Keratinocyte (primary cell): ENCODE measurements around the gene RNU7-1. TPM values are rescaled to one million over a fixed set of nuclear protein-coding genes. Genes with fewer than 3 reads are reported as not detected.

Source experiments
- DNase-seq: peaks from one replicate; pipeline ENCODE4 v3.0.0-alpha.2; 2011; ENCODE audit warnings: low read depth, missing footprints, low spot score
- FAIRE-seq: peaks from 2 replicates; lab custom pipeline; 2011; peaks lifted over from hg19 to GRCh38; lab: Jason Lieb, UNC
- H2AFZ ChIP-seq: 2 replicates; pipeline ENCODE4 v1.6.0; 2012; ENCODE audit warnings: low read length, control low read depth, inconsistent platforms; ENCODE audit not compliant: control insufficient read depth
- H3K27ac ChIP-seq: 2 replicates; pipeline ENCODE4 v1.5.1; 2011; ENCODE audit warnings: low read length; ENCODE audit not compliant: control insufficient read depth, insufficient read depth
- H3K27me3 ChIP-seq: 3 replicates; pipeline ENCODE4 v1.6.0; 2011; ENCODE audit warnings: low read length; ENCODE audit not compliant: control insufficient read depth, insufficient read depth; ENCODE audit errors: extremely low read depth
- H3K36me3 ChIP-seq, 2 experiments: 2 replicates in 1 of 2; 3 replicates in 1 of 2; pipeline ENCODE4 v1.5.1; 2011; ENCODE audit warnings: low read length in 2 of 2, mild to moderate bottlenecking in 1 of 2; ENCODE audit not compliant: control insufficient read depth in 2 of 2, insufficient read depth in 2 of 2; ENCODE audit errors: extremely low read depth in 1 of 2
- H3K4me1 ChIP-seq: 3 replicates; pipeline ENCODE4 v1.5.1; 2011; ENCODE audit warnings: low read length; ENCODE audit not compliant: control insufficient read depth, insufficient read depth; ENCODE audit errors: extremely low read depth
- H3K4me2 ChIP-seq: 3 replicates; pipeline ENCODE4 v1.6.0; 2011; ENCODE audit warnings: low read depth, low read length; ENCODE audit not compliant: control insufficient read depth, insufficient read depth; ENCODE audit errors: extremely low read depth
- H3K4me3 ChIP-seq, 3 experiments: fragments of 200-600 bp in 1 of 3; sonication (generic) in 1 of 3; 2 replicates in 2 of 3; 3 replicates in 1 of 3; pipeline ENCODE4 v1.5.1; 2011 to 2016; ENCODE audit warnings: low read length in 3 of 3, mild to moderate bottlenecking in 3 of 3, control low read depth in 2 of 3, inconsistent platforms in 1 of 3, low read depth in 1 of 3, mixed read lengths in 1 of 3, mixed run types in 1 of 3, moderate library complexity in 1 of 3; ENCODE audit not compliant: control insufficient read depth in 2 of 3, insufficient read depth in 2 of 3; ENCODE audit errors: extremely low read depth in 1 of 3
- H3K79me2 ChIP-seq: 2 replicates; pipeline ENCODE4 v1.6.0; 2012; ENCODE audit warnings: low read length; ENCODE audit not compliant: control insufficient read depth, insufficient read depth
- H3K9ac ChIP-seq: 3 replicates; pipeline ENCODE4 v1.6.0; 2011; ENCODE audit warnings: low read length; ENCODE audit not compliant: control insufficient read depth, insufficient read depth; ENCODE audit errors: extremely low read depth
- H3K9me1 ChIP-seq: 3 replicates; pipeline ENCODE4 v1.6.0; 2011; ENCODE audit warnings: low read length; ENCODE audit not compliant: control insufficient read depth, insufficient read depth; ENCODE audit errors: extremely low read depth
- H3K9me3 ChIP-seq: 2 replicates; pipeline ENCODE4 v1.5.1; 2012; ENCODE audit warnings: low read depth, low read length; ENCODE audit not compliant: control insufficient read depth
- H4K20me1 ChIP-seq: 3 replicates; pipeline ENCODE4 v1.6.0; 2011; ENCODE audit warnings: low read length; ENCODE audit not compliant: control insufficient read depth, insufficient read depth; ENCODE audit errors: extremely low read depth
- CTCF ChIP-seq, 3 experiments: IDR thresholded peaks in 1 of 3; conservative IDR thresholded peaks in 1 of 3; optimal IDR thresholded peaks in 1 of 3; 2 replicates in 2 of 3; 3 replicates in 1 of 3; pipeline versions ENCODE3 to v1.5.1; 2011; ENCODE audit warnings: low read length in 3 of 3, mild to moderate bottlenecking in 3 of 3, moderate library complexity in 2 of 3, control low read depth in 1 of 3, inconsistent platforms in 1 of 3; ENCODE audit not compliant: insufficient read depth in 2 of 3; ENCODE audit errors: extremely low read depth in 1 of 3
- EZH2 ChIP-seq: IDR thresholded peaks from one replicate; pipeline ENCODE4 v1.6.1; 2012; ENCODE audit warnings: inconsistent platforms, mild to moderate bottlenecking, low read length, moderate library complexity
- dilution Hi-C: fragments of 300-500 bp; cut with MboI; formaldehyde crosslinking; loops from one replicate; pipeline ENCODE4 v1.7.0; 2020; ENCODE audit warnings: low sequenced_read_pairs; ENCODE audit not compliant: extremely low pct_ligation_motif_present
- polyA plus RNA-seq, 5 experiments: library from polyadenylated mRNA; depleted of rRNA in 3 of 5; stranded (reverse) in 3 of 5; stranded (forward) in 1 of 5; unstranded in 1 of 5; fragments of >200 nt; gene quantifications; 1 replicate in 1 of 5; 2 replicates in 3 of 5; 3 replicates in 1 of 5; pipeline versions ENCODE4 v1.2.1 to v1.2.3, GENCODE V29; 2011 to 2012; ENCODE audit warnings: missing spikeins in 2 of 5, low read depth in 1 of 5, low replicate concordance in 1 of 5

The RNU7-1 gene
- polyA plus RNA-seq, 1 donor (not counting 4 experiments of a cell fraction or from before 2014, with no cell fraction given) = not detected

GRCh38 chr12:6965714-6966113, 22.1 kb downstream of the RNU7-1 start:
- Histone ChIP-seq H3K4me3 (peak overlapping the region in 1 of 3 experiments; percentile 15), H3K9ac (peak overlapping the region; percentile 99)

GRCh38 chr12:6966351-6966750, 22.7 kb downstream of the RNU7-1 start:
- no peak overlapping the region for H3K27ac ChIP-seq
- H2AFZ ChIP-seq = no peak overlapping the region
- H3K9ac ChIP-seq = no peak overlapping the region
- no peak overlapping the region for H3K4me2 ChIP-seq
- TF ChIP-seq EZH2 = no peak
- no peak for TF ChIP-seq CTCF (optimal IDR thresholded peaks at IDR 0.05 in 1 of 3, IDR thresholded peaks at IDR 0.05 in 1 of 3, conservative IDR thresholded peaks at IDR 0.05 in 1 of 3; ENCODE audit: extremely low read depth in 1 of 3, insufficient read depth in 2 of 3, low read length in 3 of 3)
- H3K9me3 ChIP-seq = no peaks in the 10 kb centered on the region
- H3K4me1 ChIP-seq = peaks cover 48% of the 10 kb centered on the region
- no peak overlapping the region for H3K4me3 ChIP-seq
- dilution Hi-C loops = no loop called here
- DNase-seq (no peak), FAIRE-seq (no peak)
- peaks cover 3% of the 10 kb centered on the region for H3K9me1 ChIP-seq
- peaks cover 8% of the 10 kb centered on the region for H4K20me1 ChIP-seq
- no peaks in the 10 kb centered on the region for H3K27me3 ChIP-seq
- H3K36me3 ChIP-seq = peaks cover 22 to 47% of the 10 kb centered on the region in 2 experiments
- H3K79me2 ChIP-seq = peaks cover 77% of the 10 kb centered on the region

More at GRCh38 chr12:6965714-6966113, 22.1 kb downstream of the RNU7-1 start:
- dilution Hi-C loops = no loop called here
- H3K27ac ChIP-seq = peak overlapping the region; percentile 95
- H3K4me2 ChIP-seq = peak overlapping the region; percentile 93
- H2AFZ ChIP-seq = no peak overlapping the region
- no peak for FAIRE-seq
- H3K4me1 ChIP-seq = peaks cover 51% of the 10 kb centered on the region
- no peak for TF ChIP-seq EZH2
- no peak for TF ChIP-seq CTCF (optimal IDR thresholded peaks at IDR 0.05 in 1 of 3, IDR thresholded peaks at IDR 0.05 in 1 of 3, conservative IDR thresholded peaks at IDR 0.05 in 1 of 3; ENCODE audit: extremely low read depth in 1 of 3, insufficient read depth in 2 of 3, low read length in 3 of 3)
- no peaks in the 10 kb centered on the region for H3K9me3 ChIP-seq
- H4K20me1 ChIP-seq = peaks cover 8% of the 10 kb centered on the region
- peaks cover 71% of the 10 kb centered on the region for H3K79me2 ChIP-seq
- H3K27me3 ChIP-seq = no peaks in the 10 kb centered on the region
- no peak for DNase-seq
- peaks cover 3% of the 10 kb centered on the region for H3K9me1 ChIP-seq
- peaks cover 22 to 47% of the 10 kb centered on the region in 2 experiments for H3K36me3 ChIP-seq
